GM12801 (cell line): Measurements from ENCODE around the gene PNLIPRP2.

Experiments
- CTCF ChIP-seq: IDR thresholded peaks from one replicate; pipeline ENCODE4 v1.5.1; 2011; ENCODE audit warnings: control low read depth; ENCODE audit not compliant: insufficient read length; ENCODE audit errors: extremely low read depth

The PNLIPRP2 gene

DNA sequence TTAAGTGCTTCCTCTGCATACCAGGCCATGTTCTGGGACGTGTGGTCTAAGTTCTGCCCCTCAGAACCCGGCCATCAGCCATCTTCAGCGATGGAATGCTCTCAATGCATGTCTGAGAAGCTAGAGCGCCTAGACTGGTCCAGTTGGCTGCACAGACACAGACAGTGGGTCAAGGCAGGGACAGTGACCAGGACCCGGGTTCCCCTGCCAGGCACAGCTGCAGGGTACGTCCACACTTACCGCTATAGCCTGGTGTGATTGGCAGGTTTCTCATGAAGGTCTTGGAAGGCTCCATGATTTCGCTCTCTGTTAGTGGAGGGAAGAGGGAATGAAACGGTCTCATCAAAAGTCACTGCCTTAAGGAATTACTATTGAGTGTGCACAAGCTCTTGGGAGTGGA is 47.3 kb downstream of the PNLIPRP2 start:
- no peak for TF ChIP-seq CTCF

DNA sequence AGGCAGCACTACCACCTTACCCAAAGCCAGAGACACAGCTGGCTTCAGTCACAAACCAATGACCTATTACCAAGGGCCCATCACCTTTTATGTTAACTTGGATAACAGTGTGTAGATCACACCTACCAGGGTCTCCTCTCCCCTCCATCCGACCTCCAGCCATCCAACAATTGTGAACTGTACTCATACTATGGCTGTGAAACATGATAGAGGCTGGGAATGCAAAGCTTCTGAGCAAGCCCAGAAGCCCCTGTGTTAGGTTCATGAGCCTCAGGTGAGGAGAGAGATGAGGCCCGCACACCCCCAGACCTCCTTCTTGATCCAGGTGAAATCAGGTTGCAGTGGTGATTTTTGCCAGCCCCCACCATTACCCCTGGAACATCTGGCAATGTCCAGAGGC is 47.7 kb downstream of the PNLIPRP2 start:
- TF ChIP-seq CTCF: no peak

- TF ChIP-seq CTCF: no peak
Observed at GRCh38 chr10:116669080-116669479, 48.3 kb downstream of the PNLIPRP2 start.

DNA sequence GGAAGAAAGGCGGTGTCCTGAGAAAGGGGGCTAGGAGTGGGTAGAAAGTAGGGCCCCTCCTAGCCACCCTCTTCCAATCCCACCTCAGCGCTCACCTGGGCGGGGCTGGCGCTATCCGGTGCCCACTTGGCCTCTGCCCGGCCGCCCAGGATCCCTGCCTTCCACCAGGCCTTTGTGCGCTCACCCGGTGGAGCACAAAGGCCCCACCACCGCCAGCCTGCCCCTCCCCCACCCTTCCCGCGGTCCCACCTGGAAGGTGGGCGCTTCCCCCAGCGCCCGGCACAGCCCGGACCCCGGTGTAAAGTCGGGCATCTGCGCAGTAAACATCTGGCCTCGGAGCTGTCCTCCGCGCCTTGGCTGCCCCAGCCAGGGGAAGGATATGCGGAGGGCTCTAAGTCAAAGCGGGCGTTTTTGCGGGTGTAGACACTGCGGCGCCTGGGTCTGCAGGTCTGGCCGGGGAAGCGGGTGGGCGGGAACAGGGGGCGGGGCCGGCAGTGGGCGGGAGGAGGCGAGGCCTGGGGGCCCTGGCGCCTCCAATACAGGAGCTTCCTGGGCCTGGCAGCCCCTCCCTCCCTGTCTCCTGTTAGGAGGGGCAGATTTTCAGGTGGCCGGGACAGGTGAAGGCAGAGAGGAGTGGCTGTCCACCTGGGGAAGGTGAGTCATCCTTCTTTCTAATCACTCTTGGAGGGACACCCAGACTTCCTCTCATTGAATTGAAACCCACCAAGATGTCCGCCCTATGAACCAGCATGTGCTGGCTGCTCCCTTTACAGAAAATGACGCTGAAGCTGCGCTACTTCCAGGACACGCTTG is 49.3 kb downstream of the PNLIPRP2 start:
- TF ChIP-seq CTCF: no peak

GRCh38 chr10:116670706-116671105 is 50.0 kb downstream of the PNLIPRP2 start:
- TF ChIP-seq CTCF: no peak

GRCh38 chr10:116671274-116671926 is 50.6 kb downstream of the PNLIPRP2 start:
- TF ChIP-seq CTCF: no peak

GRCh38 chr10:116672891-116673290 is 52.1 kb downstream of the PNLIPRP2 start:
- no peak for TF ChIP-seq CTCF
